Suppressor macrophage treated with lipopolysaccharide for 4 hours (primary cell): ENCODE data around the gene RAD51B.
"Not testable (repeated sequence)": the region's sequence is repeated elsewhere in the genome, so short reads cannot be mapped to it uniquely, and the experiment has no call there.

Source experiments
- DNase-seq: peaks from one replicate; pipeline ENCODE4 v3.0.0-alpha.2; 2020

RAD51B gene

DNA sequence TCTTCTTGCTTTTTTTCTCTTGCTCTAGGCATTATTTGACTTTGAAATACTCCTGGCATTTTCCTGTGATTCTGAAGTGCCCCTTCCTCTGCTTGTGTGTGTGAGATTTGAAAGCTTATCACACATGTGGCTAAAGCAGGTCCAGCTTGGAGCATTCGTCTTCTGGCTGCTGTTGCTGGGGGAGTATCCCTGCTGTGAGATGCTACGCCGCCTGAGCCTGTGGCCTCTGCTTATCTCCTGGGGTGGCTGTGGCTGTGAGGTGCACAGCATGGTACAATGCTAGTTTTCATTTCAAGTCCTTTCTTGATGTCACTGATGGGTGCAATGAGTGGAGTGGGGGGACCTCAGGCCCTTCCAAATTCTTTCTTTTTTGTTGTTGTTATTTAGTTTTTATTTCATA is 601.5 kb downstream of the RAD51B start:
- DNase-seq: no peak

DNA sequence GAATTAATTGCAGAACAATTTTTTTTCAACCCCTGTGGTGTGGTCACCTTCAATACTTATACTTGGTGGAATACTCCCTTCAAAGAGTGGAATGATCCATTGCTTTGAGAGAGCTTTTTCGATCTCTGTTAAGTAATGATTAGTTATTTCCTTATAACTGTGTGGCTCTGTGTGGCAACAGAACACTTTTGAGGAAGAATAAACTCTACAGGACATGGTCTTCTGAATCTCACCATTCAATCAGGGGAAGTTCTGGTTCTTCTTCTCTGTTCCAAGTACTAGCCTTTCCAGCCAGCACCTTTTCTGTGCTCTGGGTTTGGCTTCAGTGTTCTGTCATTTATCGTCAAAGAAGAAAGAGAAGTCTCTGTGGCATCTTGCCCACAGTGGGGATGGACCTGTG is 604.1 kb downstream of the RAD51B start:
- DNase-seq: peak; percentile 31

DNA sequence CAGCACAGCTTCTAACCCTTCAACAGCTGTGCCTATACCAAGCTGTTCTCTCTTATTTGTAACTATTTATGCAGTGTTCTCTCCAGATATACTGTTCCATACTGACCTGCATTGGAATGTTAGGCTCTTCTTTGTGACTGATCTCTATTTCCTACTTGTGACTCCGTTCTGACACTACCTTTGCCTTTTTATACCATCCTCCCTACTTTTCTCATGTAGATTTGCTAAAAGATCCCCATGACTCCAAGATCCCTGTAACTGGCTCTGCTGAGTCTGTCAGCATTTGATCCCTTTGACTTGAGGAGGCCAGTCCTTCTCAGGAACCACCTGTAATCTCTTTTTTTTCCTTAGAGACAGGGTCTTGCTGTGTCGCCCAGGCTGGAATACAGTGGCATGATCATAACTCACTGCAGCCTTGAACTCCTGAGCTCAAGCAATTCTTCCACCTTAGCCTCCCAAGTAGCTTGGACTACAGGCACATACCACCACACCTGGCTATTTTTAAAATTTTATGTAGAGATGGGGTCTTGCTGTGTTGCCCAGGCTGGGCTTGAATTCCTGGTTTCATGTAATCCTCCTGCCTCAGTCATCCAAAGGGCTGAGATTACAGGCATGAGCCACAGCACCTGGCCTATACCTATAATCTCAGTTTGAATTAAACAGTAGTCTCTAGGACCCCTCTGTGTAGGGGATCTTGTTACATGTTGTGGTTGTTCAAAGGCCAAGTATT is 605.0 kb downstream of the RAD51B start:
- no peak for DNase-seq

DNA sequence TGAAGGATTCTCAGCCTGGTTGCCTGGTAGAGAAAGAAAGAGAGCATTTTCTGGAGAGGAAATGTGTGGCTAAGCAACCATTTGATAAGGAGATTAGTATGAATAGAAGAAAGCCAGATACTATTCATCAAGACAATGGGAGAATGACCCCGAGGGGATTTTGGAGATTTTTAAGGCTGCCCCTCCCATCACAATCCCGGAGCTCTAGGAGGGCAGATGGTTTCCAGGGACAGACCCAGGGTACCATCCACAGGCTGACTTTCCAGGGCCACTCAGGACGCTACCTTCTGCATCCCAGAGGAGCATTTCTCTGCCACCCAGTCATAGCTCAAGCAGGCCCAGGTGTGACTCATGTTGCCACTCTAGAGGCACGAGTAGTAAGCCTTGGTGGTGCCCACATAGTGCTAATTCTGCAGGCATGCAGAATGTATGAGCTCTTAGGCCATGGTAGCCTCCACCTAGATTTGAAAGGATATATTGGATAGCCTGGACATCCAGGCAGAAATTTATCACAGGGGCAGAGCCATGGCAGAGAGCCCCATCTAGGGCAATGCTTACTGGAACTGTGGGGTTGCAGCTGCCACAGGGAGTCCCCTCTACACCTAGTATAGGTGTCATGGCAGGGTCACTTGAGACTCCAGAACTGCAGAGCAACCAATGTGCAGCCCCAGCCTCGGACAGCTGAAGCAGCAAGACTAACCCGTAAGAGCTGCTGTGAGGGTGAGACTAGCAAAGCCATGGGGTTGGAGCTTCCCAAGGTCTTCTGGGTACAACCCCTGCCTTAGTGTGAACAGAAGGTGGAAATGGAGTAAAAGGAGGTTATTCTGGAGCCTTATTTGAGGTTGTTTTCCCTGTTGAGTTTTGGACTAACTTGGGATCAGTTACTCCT is 607.3 kb downstream of the RAD51B start:
- no peak for DNase-seq

DNA sequence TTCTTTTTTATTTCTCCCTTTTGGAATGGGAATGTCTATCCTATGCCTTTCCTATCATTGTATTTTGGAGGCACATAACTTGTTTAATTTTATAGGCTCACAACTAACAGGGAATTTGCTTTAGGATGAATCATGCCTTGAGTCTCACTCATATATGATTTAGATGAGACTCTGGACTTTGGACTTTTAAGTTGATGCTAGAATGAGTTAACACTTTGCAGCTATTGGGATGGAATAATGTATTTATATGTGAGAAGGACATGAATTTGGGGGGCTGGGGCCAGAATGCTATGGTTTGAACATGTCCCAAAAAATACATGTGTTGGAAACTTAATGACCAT is 607.9 kb downstream of the RAD51B start:
- DNase-seq: no peak

DNA sequence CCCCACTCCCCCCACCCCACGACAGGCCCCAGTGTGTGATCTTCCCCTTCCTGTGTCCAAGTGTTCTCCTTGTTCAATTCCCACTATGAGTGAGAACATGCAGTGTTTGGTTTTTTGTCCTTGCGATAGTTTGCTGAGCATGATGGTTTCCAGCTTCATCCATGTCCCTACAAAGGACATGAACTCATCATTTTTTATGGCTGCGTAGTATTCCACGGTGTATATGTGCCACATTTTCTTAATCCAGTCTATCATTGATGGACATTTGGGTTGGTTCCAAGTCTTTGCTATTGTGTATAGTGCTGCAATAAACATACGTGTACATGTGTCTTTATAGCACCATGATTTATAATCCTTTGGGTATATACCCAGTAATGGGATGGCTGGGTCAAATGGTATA is 609.3 kb downstream of the RAD51B start:
- DNase-seq: not testable (repeated sequence)

DNA sequence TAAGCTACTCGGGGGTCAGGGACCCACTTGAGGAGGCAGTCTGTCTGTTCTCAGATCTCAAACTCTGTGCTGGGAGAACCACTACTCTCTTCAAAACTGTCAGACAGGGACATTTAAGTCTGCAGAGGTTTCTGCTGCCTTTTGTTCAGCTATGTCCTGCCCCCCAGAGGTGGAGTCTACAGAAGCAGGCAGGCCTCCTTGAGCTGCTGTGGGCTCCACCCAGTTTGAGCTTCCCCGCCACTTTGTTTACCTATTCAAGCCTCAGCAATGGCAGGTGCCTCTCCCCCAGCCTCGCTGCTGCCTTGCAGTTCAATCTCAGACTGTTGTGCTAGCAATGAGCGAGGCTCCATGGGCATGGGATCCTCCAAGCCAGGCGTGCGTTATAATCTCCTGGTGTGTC is 614.6 kb downstream of the RAD51B start:
- DNase-seq: not testable (repeated sequence)

DNA sequence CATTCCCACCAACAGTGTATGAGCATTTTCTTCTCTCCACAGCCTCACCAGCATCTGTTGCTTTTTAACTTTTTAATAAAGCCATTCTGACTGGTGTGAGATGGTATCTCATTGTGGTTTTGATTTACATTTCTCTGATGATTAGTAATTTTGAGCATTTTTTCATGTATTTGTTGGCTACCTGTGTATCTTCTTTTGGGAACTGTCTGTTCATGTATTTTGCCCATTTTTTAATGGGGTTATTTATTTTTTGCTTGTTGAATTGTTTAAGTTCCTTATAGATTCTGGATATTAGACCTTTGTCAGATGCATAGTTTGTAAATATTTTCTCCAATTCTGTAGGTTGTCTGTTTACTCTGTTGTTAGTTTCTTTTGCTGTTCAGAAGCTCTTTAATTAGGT is 616.1 kb downstream of the RAD51B start:
- not testable (repeated sequence) for DNase-seq

DNA sequence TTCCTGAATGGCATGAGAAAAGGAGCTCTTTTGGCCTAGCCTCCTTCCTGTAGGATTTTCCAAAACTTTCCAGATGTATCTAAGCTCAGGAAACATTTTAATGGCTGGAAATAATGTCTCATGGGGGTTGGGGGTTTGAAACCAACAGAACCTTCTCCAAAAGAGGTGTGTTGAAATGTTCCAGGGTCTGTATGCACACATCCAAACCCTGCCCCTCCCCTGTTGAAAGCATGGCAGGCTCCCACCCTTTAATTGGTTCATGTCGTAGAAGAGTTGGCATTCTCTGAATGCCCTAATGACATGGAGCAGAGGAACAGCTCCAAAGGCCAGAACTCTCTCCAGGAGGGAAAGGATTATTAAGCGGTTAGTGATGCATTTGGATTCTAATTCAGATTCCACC is 620.1 kb downstream of the RAD51B start:
- DNase-seq: no peak

DNA sequence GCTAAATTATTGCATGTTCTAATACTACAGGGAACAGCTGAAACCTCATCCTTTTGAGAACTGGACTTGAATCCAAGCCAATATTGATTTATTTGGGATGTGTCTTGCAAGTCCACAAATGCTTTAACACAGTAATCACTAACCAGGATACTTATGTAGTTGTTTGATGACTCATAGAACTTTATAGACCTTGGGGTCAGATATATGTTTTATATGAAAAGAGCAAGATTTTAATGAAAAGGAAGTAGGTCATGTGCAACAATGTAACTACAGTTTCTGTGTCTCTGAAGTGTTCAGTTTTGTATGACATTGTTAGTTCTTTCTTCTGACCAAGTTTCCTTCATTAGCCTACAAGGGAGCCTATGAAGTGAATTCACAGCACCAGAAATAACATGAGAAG is 621.2 kb downstream of the RAD51B start:
- DNase-seq: peak; percentile 30

DNA sequence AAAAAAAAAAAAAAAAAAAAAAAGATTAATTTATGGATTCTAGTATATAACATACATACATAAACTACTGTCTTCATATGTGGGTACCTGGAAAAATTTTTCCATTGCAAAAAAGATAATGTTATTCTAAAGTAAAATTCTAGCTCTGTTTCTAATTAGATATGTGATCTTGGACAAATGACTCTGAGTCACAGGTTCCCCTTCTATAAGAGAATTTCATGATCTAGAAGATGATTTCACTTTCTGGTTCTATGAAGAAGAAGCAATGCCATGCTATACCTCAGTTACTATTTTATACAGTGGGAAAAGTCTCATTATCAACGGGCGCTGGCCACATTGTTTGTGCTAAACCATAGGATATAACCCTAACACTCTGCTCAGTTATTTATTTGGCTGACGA is 622.0 kb downstream of the RAD51B start:
- peak; percentile 76 for DNase-seq

DNA sequence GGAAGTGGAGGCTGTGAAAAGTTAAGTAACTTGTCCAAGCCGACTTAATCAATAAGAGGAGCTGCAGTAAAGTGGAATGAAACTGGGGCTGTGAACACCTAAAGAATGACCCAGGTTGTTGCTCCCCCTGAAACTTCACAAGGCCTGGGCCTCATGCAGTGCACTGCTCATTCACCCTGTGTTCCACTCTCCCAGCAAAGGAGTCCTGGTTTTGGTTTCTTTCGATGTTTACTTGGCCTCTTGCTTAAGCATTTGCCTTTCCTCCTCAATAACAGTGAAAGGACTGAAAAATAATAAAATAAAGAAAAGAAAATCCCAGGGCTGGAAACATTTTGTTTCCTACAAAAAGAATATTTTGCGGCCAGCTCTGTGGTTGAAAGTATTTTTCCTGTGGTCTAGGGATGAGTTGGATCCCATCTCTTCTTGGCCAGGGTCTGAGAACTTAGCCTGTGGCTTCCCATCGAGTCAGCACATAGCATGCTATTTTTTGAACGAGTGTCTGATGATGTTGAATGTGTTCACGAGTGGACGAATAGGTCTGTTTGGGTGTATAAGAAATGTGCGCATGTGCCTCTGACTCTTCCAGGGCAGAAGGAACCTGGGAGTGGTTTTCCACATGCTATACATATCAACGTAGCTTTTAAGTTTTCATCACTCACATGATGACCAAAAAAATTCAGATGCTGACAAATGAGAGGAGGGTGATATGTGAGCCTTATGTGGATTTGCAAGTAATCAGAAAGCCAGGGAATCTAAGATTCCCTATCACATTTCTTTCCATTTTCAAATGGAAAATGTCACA is 623.5 kb downstream of the RAD51B start:
- DNase-seq: no peak

DNA sequence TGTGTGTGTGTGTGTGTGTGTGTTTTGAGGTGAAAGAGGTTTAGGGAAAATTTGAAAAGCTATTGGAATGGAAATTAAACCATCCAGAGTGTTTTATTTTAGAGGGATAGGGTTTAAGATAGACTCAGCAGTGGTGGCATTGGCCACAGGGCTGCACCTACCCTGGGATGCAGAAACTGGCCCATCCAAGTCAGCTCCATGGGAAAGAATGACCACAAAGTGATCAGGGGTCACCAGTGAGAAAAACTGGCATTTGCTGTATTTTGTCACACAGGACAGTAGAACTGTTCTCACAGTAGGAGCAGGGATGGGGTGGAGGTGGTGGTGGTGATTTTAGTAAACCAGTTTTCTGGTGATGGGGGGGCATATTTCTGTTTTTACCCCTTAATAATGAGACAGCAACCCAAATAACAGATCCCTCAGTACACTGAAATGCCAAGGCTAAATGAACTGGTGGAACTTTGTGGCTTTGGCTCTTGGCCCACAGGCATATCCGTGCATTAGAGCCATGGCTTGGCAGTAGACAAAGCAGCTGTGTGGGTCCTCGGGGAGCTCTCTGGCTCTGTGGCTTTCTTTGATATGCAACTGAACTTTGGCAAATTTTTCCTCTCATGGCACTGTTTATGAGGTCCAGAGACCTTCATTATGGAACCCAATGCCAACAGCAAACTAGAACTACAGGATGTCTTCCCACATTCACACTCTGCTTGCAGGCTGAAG is 625.0 kb downstream of the RAD51B start:
- no peak for DNase-seq

DNA sequence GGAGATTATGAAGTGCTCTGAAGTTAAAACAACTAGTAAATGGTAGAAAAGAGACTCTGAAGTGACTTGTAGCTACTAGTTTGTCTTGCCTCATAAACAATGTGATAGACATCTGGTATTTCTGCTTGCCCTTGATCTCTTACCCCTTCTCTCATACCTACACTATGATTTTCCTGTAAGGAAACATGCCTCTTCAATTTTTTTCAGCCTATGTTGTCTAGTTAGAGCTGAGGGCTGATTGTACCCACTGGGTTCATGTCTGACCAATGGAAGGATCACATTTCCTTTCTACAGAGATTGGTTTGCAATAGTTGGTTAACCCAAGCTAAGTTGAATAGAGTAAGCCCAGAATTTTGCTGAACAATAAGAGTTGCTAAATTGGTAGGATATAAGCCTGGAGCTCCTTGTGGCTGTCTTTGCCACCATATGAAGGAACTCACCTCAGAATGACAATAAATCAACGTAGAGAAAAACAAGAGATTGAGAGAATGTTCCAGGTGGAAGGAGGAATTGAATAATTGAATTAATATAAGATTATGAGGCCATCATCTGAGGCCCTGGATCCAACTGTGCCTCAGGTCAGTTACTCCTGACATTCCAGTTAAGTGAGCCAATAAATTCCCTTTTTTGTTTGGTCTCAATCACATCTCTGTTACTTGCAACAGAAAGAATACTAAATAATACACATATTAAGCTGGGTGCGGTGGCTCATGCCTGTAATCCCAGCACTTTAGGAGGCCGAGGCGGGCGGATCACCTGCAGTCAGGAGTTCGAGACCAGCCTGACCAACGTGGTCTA is 626.9 kb downstream of the RAD51B start:
- no peak for DNase-seq

DNA sequence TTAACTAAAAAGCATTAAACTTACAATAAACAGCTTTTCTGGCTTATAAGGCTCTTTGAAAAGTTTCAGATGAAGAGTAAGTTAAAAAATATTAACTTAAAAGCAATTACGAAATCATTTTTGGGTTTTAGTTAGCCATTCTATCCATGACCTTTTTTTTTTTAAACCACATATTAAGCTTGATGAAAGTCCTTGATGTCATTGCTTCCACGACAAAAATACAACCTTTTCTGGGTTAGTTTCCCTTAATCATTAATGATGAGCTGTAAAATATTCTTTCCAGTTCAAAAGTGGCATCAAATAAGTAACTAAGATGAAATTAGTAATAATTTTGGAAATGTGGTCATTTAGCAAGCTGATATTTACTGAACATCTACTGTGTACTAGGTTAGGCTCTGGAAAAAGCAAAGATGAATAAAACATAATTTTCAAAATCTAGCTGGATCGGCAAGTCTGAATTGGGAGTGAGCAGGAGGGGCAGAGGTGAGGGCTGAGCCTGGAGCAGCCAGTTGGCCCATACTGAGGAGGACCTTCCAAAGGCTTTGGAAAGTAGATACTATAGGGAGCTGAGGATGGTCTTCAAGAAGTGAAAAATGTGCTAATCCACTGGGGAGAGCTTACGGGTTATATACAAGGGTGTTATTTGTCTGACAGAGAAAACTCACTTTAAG is 628.1 kb downstream of the RAD51B start:
- no peak for DNase-seq

DNA sequence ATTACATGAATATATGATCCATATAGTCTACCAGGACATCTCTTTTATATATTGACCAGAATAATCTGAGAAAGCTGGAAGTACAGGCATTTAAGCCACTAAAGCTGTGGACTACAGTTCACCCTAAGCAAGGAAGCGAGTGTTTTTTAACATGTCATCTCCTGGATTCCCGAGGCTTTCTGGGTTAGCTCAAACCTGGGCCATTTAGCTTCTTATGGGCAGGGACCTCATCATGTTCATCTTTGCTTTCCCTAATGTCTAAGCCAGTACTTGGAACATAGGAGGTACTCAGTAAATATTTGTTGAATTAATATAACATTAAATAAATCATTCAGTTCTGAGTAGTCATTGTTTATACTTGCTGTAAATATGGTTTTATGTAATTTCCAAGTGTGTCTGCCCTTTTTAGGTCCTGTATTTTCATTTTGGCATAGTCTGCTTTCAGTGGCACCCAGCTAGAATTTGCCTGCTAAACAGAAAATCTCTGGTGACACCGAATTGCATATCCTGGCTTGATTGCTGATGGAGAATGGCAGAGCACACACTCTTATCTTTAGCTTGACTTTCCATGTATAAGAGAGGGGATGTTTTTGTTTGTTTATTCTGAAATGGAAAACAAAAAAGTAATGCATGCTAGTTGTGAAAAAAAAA is 628.8 kb downstream of the RAD51B start:
- DNase-seq: no peak

DNA sequence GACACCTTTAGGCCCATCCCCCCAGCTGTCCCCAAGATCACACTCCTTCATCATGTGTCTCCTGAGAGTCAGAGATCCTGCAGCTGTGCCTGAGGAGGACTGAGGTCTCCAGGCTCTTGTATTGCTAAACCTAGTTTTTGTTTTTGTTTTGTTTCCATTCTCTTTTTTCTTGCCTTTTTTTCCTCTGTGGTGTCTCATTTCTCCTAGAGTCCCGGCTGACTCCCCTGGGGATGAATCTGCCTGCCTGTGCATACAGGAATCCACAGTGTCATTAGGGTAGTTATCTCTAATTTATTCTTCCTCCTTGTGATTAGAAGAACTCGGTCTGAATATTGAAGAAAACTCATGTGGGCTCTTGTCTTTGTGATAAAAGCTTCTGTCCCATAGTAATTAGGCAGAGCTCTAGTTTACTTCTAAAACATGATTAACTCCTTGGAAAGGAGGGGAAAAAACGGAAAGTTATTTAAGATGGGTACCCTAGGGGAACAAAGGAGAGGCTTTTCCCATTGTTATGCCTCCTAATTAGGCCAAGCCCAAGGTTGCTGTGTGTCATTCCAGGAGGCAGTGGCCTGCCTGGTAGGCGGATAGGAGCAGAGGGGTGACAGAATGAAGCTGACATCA is 630.1 kb downstream of the RAD51B start:
- DNase-seq: no peak

DNA sequence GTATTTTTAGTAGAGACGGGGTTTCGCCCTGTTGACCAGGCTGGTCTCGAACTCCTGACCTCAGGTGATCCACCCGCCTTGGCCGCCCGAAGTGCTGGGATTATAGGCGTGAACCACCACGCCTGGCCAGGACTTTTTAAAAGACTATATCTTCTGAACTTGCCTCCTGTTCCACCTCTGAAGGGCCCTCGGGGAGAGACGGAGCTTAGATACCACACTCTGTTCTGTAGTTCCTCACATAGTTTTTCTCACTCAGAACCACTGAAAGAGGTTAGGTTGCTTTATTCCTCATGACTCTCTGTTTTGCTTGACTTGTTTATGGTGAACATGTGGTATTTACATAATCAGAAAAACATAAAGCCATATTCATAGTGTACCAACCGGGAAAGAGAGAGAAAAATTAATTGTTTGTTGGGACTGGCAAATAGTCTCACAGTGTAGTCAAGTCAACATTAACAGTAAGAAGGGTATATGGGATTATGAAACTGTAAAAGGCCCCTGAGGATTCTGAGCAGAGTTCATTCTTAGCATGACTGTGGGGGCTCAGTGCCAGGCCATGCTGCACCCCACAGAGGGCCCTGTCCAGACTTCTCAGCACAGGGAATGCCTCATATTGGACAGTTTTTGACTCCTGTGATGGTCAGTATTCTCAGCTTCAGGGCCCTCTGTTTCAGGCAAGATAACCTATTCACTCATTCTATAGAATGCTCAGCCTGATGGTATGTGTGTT is 631.0 kb downstream of the RAD51B start:
- no peak for DNase-seq

DNA sequence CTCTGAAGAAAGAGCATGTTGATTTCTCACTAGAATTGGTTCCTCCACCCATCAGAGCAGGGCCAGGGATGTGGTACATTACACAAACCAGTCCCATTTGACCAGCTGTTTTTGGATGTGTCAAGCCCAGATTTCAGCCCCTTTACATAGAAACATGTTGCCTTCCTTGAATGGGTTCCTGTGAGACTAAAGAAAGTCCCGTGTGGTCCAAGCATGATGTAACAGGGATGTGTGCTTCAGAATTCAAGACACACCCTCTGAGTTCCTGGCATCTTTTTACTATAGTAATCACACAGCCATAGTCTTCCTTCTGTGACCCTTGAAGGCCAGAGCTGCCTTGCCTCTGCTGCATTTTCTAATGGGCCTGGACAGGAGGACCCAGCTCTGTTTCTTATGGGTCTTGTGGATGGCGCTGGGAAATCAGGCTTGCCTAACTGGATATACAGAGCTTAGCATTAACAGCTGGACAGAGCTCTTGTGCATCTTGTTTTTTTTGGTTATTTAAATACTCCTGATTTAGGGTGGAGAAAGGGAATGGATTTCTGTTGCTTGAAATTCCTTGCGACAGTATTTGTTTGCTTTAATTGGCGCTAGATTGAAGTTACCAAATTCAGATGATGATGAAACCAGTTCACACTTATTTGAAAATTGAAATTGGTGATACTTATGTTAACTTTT is 632.3 kb downstream of the RAD51B start:
- no peak for DNase-seq
